HG03520 (cell line): ENCODE measurements around the gene FOSL1.
"Not testable (repeated sequence)": the region's sequence is repeated elsewhere in the genome, so short reads cannot be mapped to it uniquely, and the experiment has no call there.

ENCODE experiments used
- ATAC-seq: cut with Tn5 transposase; IDR thresholded peaks from one replicate; pipeline ENCODE4 v1.9.1; 2021; ENCODE audit warnings: mild to moderate bottlenecking, moderate library complexity; ENCODE audit not compliant: unreplicated experiment

Gene FOSL1

GRCh38 chr11:65853246-65853979 is 46.8 kb downstream of the FOSL1 start:
- ATAC-seq, result no peak

GRCh38 chr11:65852508-65853245 is 47.5 kb downstream of the FOSL1 start:
- no peak for ATAC-seq

- ATAC-seq, result no peak
Observed at GRCh38 chr11:65851811-65852507, 48.2 kb downstream of the FOSL1 start.

GRCh38 chr11:65851083-65851579 is 49.1 kb downstream of the FOSL1 start:
- no peak for ATAC-seq

GRCh38 chr11:65850217-65851082 is 49.7 kb downstream of the FOSL1 start:
- ATAC-seq, result no peak

GRCh38 chr11:65849771-65850216 is 50.4 kb downstream of the FOSL1 start:
- ATAC-seq, result no peak

- no peak for ATAC-seq
Observed at GRCh38 chr11:65849366-65849765, 50.8 kb downstream of the FOSL1 start.

- not testable (repeated sequence) for ATAC-seq
Observed at GRCh38 chr11:65848693-65849092, 51.5 kb downstream of the FOSL1 start.

- ATAC-seq, result no peak
Observed at GRCh38 chr11:65847746-65848145, 52.4 kb downstream of the FOSL1 start.

- no peak for ATAC-seq
Observed at GRCh38 chr11:65844231-65844872, 55.8 kb downstream of the FOSL1 start.

GRCh38 chr11:65843811-65844210 is 56.4 kb downstream of the FOSL1 start:
- ATAC-seq, result no peak

- no peak for ATAC-seq
Observed at GRCh38 chr11:65842144-65842543, 58.0 kb downstream of the FOSL1 start.
